Tibial artery (tissue), 4 donors: Measurements from ENCODE around the gene OR10A3.

Experiments used
- DNase-seq, 2 donors: peaks; one replicate each; pipeline ENCODE4 v3.0.0-alpha.2; 2019
- H3K27ac ChIP-seq, 2 donors: fragments of 200-600 bp; sonication (generic) in 1 of 2; 1 replicate in 1 of 2; 2 replicates in 1 of 2; pipeline ENCODE4 v1.5.1; 2018 to 2019; ENCODE audit warnings: mild to moderate bottlenecking in 1 of 2
- H3K27me3 ChIP-seq, 2 donors: fragments of 200-600 bp; sonication (generic) in 1 of 2; one replicate each; pipeline versions ENCODE4 v1.5.1 to v1.6.0; 2016 to 2019
- H3K36me3 ChIP-seq, 3 donors: fragments of 200-600 bp; sonication (generic) in 2 of 3; one replicate each; pipeline ENCODE4 v1.5.1; 2016 to 2019; ENCODE audit warnings: mild to moderate bottlenecking in 2 of 3
- H3K4me1 ChIP-seq, 4 donors: fragments of 200-600 bp; sonication (generic) in 2 of 4; 1 replicate in 3 of 4; 2 replicates in 1 of 4; pipeline ENCODE4 v1.5.1; 2016 to 2019
- H3K4me3 ChIP-seq, 2 donors: fragments of 200-600 bp; sonication (generic) in 1 of 2; 1 replicate in 1 of 2; 2 replicates in 1 of 2; pipeline ENCODE4 v1.5.1; 2018 to 2019; ENCODE audit warnings: mild to moderate bottlenecking in 2 of 2
- H3K9me3 ChIP-seq, 3 donors: fragments of 200-600 bp; sonication (generic) in 1 of 3; one replicate each; pipeline ENCODE4 v1.5.1; 2016 to 2019
- CTCF ChIP-seq, 2 experiments: fragments of 200-600 bp in 1 of 2; fragments of 450-650 bp in 1 of 2; IDR thresholded peaks; one replicate each; pipeline ENCODE4 v1.5.1; 2017 to 2019; ENCODE audit warnings: antibody characterized with exemption in 2 of 2, mild to moderate bottlenecking in 1 of 2, moderate library complexity in 1 of 2
- intact Hi-C: fragments of 100-400 bp; cut with DNase I; formaldehyde crosslinking; loops from one replicate; pipeline ENCODE4 v1.15.0; 2023; ENCODE audit warnings: low total_unique reads

The OR10A3 gene

GRCh38 chr11:7981619-7982157, 40.2 kb upstream of the OR10A3 start:
- Histone ChIP-seq H3K36me3 (no peaks in the 10 kb centered on the region), H3K9me3 (no peaks in the 10 kb centered on the region), H3K4me1 (peaks cover 0 to 22% (median 3%) of the 10 kb centered on the region in 4 donors), H3K27ac (no peak overlapping the region), H3K27me3 (no peaks in the 10 kb centered on the region), H3K4me3 (no peak overlapping the region)
- intact Hi-C loops: no loop called here
- DNase-seq: no peak
- TF ChIP-seq CTCF (IDR thresholded peaks at IDR 0.05): no peak

- no peaks in the 10 kb centered on the region for H3K9me3 ChIP-seq
- H3K27ac ChIP-seq: no peak overlapping the region
- H3K4me3 ChIP-seq: no peak overlapping the region
- H3K4me1 ChIP-seq: peaks cover 0 to 16% (median 0%) of the 10 kb centered on the region in 4 donors
- TF ChIP-seq CTCF (IDR thresholded peaks at IDR 0.05): no peak
- DNase-seq: no peak
- H3K27me3 ChIP-seq: no peaks in the 10 kb centered on the region
- H3K36me3 ChIP-seq: no peaks in the 10 kb centered on the region
- intact Hi-C loops: no loop called here
Measured at GRCh38 chr11:7977232-7977917, 35.9 kb upstream of the OR10A3 start.

- Histone ChIP-seq H3K27ac (no peak overlapping the region), H3K36me3 (no peaks in the 10 kb centered on the region), H3K4me3 (no peak overlapping the region), H3K9me3 (no peaks in the 10 kb centered on the region), H3K4me1 (peaks cover 0 to 16% (median 0%) of the 10 kb centered on the region in 4 donors), H3K27me3 (no peaks in the 10 kb centered on the region)
- TF ChIP-seq CTCF (IDR thresholded peaks at IDR 0.05): no peak
- no peak for DNase-seq
- intact Hi-C loops: no loop called here
Measured at GRCh38 chr11:7974668-7975067, 33.2 kb upstream of the OR10A3 start.

- H3K4me3 ChIP-seq: no peak overlapping the region
- H3K27ac ChIP-seq: no peak overlapping the region
Measured at GRCh38 chr11:7973011-7973410, 31.5 kb upstream of the OR10A3 start.

GRCh38 chr11:7971846-7972245, 30.3 kb upstream of the OR10A3 start:
- no peaks in the 10 kb centered on the region for H3K9me3 ChIP-seq
- DNase-seq: no peak
- H3K4me3 ChIP-seq: no peak overlapping the region
- H3K4me1 ChIP-seq: no peaks in the 10 kb centered on the region
- TF ChIP-seq CTCF (IDR thresholded peaks at IDR 0.05): no peak
- intact Hi-C loops: no loop called here
- H3K27ac ChIP-seq: no peak overlapping the region
- H3K36me3 ChIP-seq: no peaks in the 10 kb centered on the region
- H3K27me3 ChIP-seq: no peaks in the 10 kb centered on the region

More at GRCh38 chr11:7973011-7973410, 31.5 kb upstream of the OR10A3 start:
- Histone ChIP-seq H3K27me3 (no peaks in the 10 kb centered on the region), H3K4me1 (peaks cover 0 to 9% (median 0%) of the 10 kb centered on the region in 4 donors), H3K36me3 (no peaks in the 10 kb centered on the region), H3K9me3 (no peaks in the 10 kb centered on the region)
- intact Hi-C loops: no loop called here
- no peak for DNase-seq
- TF ChIP-seq CTCF (IDR thresholded peaks at IDR 0.05): no peak
